Activated CD4-positive, alpha-beta T cell treated with anti-CD3 and anti-CD28 coated beads for 24 hours (primary cell): ENCODE data around the gene DTNBP1.

Source experiments
- DNase-seq, 2 donors: peaks; one replicate each; pipeline ENCODE4 v3.0.0-alpha.2; 2020; ENCODE audit warnings: low read depth in 2 of 2

DTNBP1 gene

GRCh38 chr6:15515226-15515625, 147.6 kb downstream of the DTNBP1 start:
- no peak for DNase-seq

GRCh38 chr6:15513801-15514711, 148.8 kb downstream of the DTNBP1 start:
- no peak for DNase-seq

- no peak for DNase-seq
These were observed 149.6 kb downstream of the DTNBP1 start for GRCh38 chr6:15513131-15513771.

GRCh38 chr6:15512721-15513120, 150.1 kb downstream of the DTNBP1 start:
- no peak for DNase-seq

GRCh38 chr6:15512126-15512525, 150.7 kb downstream of the DTNBP1 start:
- no peak for DNase-seq

GRCh38 chr6:15511248-15512125, 151.3 kb downstream of the DTNBP1 start:
- no peak for DNase-seq

- no peak for DNase-seq
These were observed 152.1 kb downstream of the DTNBP1 start for GRCh38 chr6:15510536-15511247.

GRCh38 chr6:15510121-15510520, 152.7 kb downstream of the DTNBP1 start:
- DNase-seq = no peak

GRCh38 chr6:15509335-15509933, 153.4 kb downstream of the DTNBP1 start:
- DNase-seq = no peak

GRCh38 chr6:15508931-15509330, 153.9 kb downstream of the DTNBP1 start:
- no peak for DNase-seq

- DNase-seq = no peak
These were observed 154.4 kb downstream of the DTNBP1 start for GRCh38 chr6:15508441-15508871.

- DNase-seq = no peak
These were observed 155.1 kb downstream of the DTNBP1 start for GRCh38 chr6:15507746-15508145.

GRCh38 chr6:15507221-15507620, 155.6 kb downstream of the DTNBP1 start:
- DNase-seq = no peak

GRCh38 chr6:15506066-15506465, 156.8 kb downstream of the DTNBP1 start:
- no peak for DNase-seq

GRCh38 chr6:15505463-15505918, 157.3 kb downstream of the DTNBP1 start:
- DNase-seq = no peak

GRCh38 chr6:15504581-15505350, 158.1 kb downstream of the DTNBP1 start:
- DNase-seq = no peak

GRCh38 chr6:15504040-15504495, 158.8 kb downstream of the DTNBP1 start:
- DNase-seq = no peak

- DNase-seq = no peak
These were observed 159.5 kb downstream of the DTNBP1 start for GRCh38 chr6:15503346-15503680.

GRCh38 chr6:15502446-15503345, 160.1 kb downstream of the DTNBP1 start:
- no peak for DNase-seq
